Measurements from ENCODE around the gene SCIN. TPM values are rescaled to one million over a fixed set of nuclear protein-coding genes. Genes with fewer than 3 reads are reported as not detected.

The SCIN gene
- polyA plus RNA-seq, 1 donor from 2014 or later = 0.53 TPM

DNA sequence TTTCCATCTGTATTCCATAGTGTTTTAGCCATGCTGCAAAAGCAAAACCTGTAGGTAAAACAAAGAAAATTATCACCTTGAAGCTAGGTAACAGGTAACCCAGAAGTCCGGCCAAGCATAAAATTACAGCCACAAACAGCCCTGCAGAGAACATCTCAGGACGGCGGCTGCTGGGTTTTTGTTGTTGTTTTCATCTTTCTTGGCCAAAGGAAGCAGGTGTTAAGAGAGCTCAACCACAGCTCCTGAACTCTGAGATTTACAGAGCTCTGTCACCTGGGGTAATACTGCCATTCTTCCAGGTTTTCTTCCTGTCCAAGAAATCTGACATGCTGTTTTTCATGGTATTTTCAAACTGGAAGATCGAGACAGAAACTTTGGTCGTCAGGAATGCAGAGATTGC lies 847 bp upstream of the SCIN start:
- Histone ChIP-seq H3K27ac (ENCODE audit: low read length) (no peak overlapping the region), H3K36me3 (ENCODE audit: insufficient read depth, low read length) (no peaks in the 10 kb centered on the region), H3K4me3 (ENCODE audit: low read length) (peak overlapping the region; percentile 69), H3K4me2 (ENCODE audit: low read length) (peak overlapping the region; percentile 50), H3K79me2 (replicated peaks; ENCODE audit: insufficient read depth, low read length) (no peaks in the 10 kb centered on the region), H3K9ac (ENCODE audit: low read length) (no peak overlapping the region), H3F3A (ENCODE audit: insufficient read depth, low read length, poor library complexity, severe bottlenecking) (no peaks in the 10 kb centered on the region), H3K9me3 (ENCODE audit: low read length) (no peaks in the 10 kb centered on the region), H2AFZ (ENCODE audit: low read depth, low read length) (no peak overlapping the region), H4K20me1 (ENCODE audit: insufficient read depth) (no peaks in the 10 kb centered on the region), H3K27me3 (ENCODE audit: insufficient read depth, low read depth, low read length) (peaks cover 43% of the 10 kb centered on the region), H3K9me2 (ENCODE audit: insufficient read depth, low read length) (no peaks in the 10 kb centered on the region)
- TF ChIP-seq EZH2 (IDR thresholded peaks at IDR 0.05; ENCODE audit: borderline replicate concordance, insufficient read depth, low read length, poor library complexity, severe bottlenecking) (no peak), MXI1 (conservative IDR thresholded peaks at IDR 0.05; ENCODE audit: poor library complexity, severe bottlenecking) (no peak), RAD21 (conservative IDR thresholded peaks at IDR 0.05) (no peak), CTCF (IDR thresholded peaks at IDR 0.05; ENCODE audit: poor library complexity, severe bottlenecking) (no peak), TAF1 (IDR thresholded peaks at IDR 0.05; ENCODE audit: low read depth) (no peak), POLR2AphosphoS5 (IDR thresholded peaks at IDR 0.05) (no peak), EP300 (conservative IDR thresholded peaks at IDR 0.05; ENCODE audit: poor library complexity, severe bottlenecking) (no peak), SMC3 (conservative IDR thresholded peaks at IDR 0.05; ENCODE audit: poor library complexity) (no peak)
- TF ChIP-seq, protein P1, sequence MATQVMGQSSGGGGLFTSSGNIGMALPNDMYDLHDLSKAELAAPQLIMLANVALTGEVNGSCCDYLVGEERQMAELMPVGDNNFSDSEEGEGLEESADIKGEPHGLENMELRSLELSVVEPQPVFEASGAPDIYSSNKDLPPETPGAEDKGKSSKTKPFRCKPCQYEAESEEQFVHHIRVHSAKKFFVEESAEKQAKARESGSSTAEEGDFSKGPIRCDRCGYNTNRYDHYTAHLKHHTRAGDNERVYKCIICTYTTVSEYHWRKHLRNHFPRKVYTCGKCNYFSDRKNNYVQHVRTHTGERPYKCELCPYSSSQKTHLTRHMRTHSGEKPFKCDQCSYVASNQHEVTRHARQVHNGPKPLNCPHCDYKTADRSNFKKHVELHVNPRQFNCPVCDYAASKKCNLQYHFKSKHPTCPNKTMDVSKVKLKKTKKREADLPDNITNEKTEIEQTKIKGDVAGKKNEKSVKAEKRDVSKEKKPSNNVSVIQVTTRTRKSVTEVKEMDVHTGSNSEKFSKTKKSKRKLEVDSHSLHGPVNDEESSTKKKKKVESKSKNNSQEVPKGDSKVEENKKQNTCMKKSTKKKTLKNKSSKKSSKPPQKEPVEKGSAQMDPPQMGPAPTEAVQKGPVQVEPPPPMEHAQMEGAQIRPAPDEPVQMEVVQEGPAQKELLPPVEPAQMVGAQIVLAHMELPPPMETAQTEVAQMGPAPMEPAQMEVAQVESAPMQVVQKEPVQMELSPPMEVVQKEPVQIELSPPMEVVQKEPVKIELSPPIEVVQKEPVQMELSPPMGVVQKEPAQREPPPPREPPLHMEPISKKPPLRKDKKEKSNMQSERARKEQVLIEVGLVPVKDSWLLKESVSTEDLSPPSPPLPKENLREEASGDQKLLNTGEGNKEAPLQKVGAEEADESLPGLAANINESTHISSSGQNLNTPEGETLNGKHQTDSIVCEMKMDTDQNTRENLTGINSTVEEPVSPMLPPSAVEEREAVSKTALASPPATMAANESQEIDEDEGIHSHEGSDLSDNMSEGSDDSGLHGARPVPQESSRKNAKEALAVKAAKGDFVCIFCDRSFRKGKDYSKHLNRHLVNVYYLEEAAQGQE (IDR thresholded peaks at IDR 0.05; ENCODE audit: borderline replicate concordance) = no peak

DNA sequence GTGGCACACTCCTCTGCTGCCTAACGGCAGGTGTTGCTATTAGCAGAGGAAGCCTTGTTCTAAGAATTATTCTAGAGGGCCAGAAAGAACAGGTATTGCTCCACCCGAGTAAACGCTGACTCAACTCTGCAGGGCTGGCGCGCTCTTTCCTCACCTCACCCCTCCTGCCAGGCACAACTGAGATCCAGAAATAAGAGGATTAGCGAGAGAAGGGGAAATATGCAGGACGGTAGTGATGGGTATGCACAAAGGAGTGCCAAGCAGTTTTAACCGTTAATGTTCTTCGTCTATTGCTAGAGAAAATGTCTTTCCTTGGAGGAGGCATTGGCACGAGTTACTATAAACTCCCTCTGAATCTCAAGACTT lies 369 bp upstream of the SCIN start:
- Histone ChIP-seq H2AFZ (ENCODE audit: low read depth, low read length) (peak overlapping the region; percentile 31), H3K4me3 (ENCODE audit: low read length) (peak overlapping the region; percentile 69), H3K36me3 (ENCODE audit: insufficient read depth, low read length) (no peaks in the 10 kb centered on the region), H3K27ac (ENCODE audit: low read length) (no peak overlapping the region), H3K9me2 (ENCODE audit: insufficient read depth, low read length) (no peaks in the 10 kb centered on the region), H3F3A (ENCODE audit: insufficient read depth, low read length, poor library complexity, severe bottlenecking) (no peaks in the 10 kb centered on the region), H3K9ac (ENCODE audit: low read length) (no peak overlapping the region), H3K27me3 (ENCODE audit: insufficient read depth, low read depth, low read length) (peaks cover 43% of the 10 kb centered on the region), H4K20me1 (ENCODE audit: insufficient read depth) (no peaks in the 10 kb centered on the region), H3K79me2 (replicated peaks; ENCODE audit: insufficient read depth, low read length) (no peaks in the 10 kb centered on the region), H3K9me3 (ENCODE audit: low read length) (no peaks in the 10 kb centered on the region), H3K4me2 (ENCODE audit: low read length) (peak overlapping the region; percentile 50)
- no peak for TF ChIP-seq EZH2 (IDR thresholded peaks at IDR 0.05; ENCODE audit: borderline replicate concordance, insufficient read depth, low read length, poor library complexity, severe bottlenecking)
- no peak for TF ChIP-seq SMC3 (conservative IDR thresholded peaks at IDR 0.05; ENCODE audit: poor library complexity)
- no peak for TF ChIP-seq POLR2AphosphoS5 (IDR thresholded peaks at IDR 0.05)
- TF ChIP-seq RAD21 (conservative IDR thresholded peaks at IDR 0.05) = no peak

Data from neural cell (in vitro differentiated cells).